NCI-H446 (cell line): ENCODE measurements around the gene BMERB1.
A peak's percentile ranks its signal among the peaks of the same experiment; 100 is the strongest.

Experiments used
- DNase-seq, 2 experiments: peaks; one replicate each; lab custom pipeline; 2025; lab: John Stamatoyannopoulos, UW

BMERB1 gene

DNA sequence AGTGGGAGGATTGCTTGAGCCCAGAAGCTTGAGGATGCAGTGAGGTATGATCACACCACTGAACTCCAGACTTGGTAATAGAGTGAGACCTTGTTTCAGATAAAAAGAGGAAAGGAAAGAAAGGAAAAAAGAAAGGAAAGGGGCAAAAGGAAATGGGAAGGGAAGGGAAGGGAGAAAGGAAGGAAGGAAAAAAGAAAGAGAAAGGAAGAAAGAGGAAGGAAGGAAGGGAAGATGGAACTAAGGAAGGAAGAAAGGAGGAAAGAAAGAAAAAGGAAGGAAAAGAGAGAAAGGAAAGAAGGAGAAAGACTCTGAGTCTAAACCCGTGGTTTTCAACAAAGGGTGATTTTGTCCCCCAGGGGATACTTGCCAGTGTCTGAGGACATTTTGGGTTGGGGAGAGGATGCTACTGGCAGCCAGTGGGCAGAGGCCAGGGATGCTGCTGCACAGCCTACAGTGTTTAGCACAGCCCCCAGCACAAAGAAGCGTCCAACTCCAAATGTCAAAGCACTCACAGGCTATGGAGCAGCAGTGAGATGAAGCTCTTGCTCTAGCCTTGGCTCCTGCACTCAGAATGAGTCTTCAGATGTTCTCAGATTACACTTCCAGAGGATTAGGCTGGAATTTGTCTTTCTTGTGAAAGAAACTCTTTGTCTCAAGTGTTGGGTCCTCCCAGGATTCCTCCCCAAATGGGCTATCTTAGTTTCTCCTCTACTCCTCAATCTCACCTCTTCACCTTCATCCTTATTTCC lies 64.2 kb downstream of the BMERB1 start:
- DNase-seq, result no peak

DNA sequence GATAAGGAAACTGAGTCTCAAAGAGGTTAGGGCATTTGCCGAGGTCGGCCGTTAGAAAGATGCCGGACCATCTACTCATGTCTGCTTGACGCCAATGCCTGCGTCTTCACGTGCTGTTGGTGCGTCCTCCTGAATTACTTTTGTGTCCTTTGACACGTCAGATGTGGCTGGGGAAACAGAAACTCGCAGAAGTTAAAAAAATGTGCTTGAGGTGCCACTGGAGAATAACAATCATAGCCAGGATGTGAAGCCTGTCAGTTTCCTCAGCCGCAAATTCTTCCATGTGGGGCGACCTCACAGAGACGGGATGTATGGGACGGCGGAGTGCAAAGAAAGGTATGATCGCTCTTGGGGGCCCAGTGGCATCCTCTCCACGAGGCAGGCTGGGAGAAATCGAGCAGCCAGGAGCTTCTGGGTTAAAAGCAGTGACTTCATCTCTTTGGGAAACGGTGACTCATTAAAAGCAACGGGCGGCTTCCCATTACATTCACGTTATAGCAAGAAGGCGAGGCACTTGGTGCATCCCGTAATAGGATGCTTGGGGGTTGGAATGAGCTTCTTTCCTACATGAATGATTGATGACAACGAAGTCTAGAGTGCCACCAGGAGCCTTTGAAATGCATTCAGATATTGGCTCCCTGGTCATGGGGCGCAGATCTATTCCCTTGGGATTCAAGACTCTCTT lies 67.8 kb downstream of the BMERB1 start:
- peak in 1 of 2 experiments; percentile 51 for DNase-seq

GRCh38 chr16:15506441-15506840 lies 72.1 kb downstream of the BMERB1 start:
- no peak for DNase-seq

- DNase-seq, result no peak
These were observed 73.0 kb downstream of the BMERB1 start for GRCh38 chr16:15507301-15507958.

DNA sequence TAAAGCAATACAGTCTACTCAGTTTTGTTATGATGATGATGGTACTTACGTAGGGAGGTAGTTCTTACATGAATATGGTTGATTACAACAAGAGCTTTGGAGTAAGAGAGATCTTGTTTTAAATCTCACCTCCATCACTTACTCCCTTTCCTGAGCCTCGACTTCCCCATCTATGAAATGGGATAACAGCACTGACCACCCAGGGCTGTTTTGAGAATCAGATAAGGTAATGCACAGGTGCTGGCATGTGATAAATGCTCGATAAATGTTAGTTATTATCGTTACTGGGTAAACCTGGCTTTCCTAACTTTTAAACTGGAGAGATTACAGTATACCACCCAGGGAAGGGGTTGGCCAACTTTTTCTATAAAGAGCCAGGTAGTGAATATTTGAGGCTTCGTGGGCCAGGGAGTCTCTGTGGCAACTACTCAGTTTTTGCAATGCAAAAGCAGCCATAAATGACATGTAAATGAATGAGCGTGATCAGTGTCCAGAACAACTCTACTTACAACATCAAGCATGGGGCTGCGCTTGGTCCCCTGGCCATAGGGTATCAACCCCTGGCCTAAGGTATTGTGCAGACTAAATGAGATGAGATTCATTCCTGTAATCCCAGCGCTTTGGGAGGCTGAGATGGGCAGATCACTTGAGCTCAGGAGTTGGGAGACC lies 73.7 kb downstream of the BMERB1 start:
- no peak for DNase-seq

DNA sequence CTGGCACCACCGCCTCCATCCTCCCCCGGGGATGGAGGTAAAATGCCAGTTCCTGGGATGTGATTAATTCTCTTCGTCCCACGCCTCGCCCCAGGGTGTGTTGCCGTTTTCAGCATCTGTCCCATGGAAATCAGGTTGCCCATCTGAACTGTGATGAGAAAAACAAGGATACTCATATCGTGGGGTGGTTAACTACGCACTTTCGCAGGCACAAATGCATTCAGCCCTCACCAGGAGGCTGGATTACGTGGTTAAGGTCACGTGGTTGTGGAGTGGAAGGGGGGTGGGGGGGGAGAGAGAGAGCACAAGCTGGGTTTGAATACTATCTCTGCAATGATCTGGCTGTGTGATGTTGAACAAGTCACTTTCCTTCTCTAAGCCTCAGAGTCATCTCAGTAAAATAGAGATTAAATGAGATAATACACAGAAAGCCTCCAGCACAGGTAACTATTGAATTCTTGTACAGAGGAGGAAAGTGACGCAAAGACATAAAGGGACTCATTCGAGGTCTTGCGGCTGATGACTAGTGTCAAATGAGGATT lies 74.7 kb downstream of the BMERB1 start:
- DNase-seq, result no peak

GRCh38 chr16:15509593-15510535 lies 75.5 kb downstream of the BMERB1 start:
- DNase-seq, result no peak

DNA sequence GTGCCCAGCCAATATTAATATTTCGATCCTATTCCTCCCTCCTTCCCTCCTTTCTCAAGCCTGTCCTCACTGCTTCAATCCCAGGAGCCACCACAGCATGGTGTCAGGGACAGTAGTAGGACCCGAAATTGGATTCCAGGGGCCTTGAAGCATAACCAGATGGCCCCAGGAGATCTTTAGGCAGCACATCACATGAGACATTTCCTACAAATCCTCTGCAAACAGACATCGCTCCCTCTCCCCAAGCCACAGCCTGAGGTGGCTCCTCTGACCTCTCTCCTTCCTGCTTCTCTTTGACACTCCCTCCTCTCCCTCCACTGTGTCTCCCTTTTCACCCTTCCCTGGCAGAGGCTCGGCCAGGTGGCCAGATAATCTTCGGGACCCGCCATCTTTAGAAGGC lies 76.6 kb downstream of the BMERB1 start:
- no peak for DNase-seq

DNA sequence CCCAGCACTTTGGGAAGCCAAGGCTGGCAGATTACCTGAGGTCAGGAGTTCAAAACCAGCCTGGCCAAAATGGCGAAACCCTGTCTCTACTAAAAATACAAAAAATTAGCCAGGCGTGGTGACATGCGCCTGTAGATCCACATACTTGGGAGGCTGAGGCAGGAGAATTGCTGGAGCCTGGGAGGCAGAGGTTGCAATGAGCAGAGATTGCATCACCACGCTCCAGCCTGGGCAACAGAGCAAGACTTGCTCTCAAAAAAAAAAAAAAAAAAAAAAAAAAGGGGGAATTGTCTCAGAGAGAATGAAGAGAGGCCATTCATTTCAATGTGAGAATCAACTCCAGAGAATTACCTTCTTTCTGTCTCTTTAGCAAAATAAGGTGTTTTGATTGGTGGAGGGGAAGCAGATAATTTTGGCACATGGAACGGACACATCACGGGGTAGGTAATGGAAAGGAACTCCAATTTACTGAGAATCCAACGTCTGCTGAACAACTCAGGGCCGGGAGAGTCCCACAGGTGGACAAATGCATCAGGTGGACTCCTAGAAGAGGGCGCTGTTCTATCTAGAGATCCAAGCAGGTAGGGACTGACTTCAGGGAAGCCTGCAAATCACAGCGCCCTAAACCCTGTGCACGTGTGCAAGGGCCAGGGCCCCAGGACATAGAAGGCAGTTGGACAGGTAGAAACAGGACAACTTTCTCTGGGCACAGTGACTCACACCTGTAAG lies 77.5 kb downstream of the BMERB1 start:
- no peak for DNase-seq

DNA sequence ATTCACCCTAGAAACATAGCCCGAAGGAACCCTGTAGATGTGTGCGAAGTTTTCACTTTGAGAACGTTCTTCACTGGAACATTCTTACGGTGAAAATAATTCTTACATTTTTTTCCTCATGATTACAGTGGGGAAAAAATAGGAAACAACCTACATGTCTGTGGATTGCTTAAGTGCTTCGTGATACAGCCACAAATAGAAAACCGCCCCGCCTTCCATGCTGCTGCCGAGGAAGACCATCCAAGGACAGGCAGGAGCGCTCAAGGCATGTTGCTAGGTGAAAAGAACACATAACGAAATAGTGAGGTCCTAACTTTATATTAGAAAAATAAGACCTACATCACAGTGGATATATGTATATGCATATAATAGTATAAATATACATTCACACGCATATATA lies 78.8 kb downstream of the BMERB1 start:
- DNase-seq, result no peak

GRCh38 chr16:15515992-15516391 lies 81.6 kb downstream of the BMERB1 start:
- no peak for DNase-seq

GRCh38 chr16:15516609-15517008 lies 82.2 kb downstream of the BMERB1 start:
- DNase-seq, result no peak

GRCh38 chr16:15517743-15518377 lies 83.5 kb downstream of the BMERB1 start:
- DNase-seq, result no peak

- peak; percentile 6 to 62 for DNase-seq
These were observed 84.3 kb downstream of the BMERB1 start for GRCh38 chr16:15518381-15519351.

DNA sequence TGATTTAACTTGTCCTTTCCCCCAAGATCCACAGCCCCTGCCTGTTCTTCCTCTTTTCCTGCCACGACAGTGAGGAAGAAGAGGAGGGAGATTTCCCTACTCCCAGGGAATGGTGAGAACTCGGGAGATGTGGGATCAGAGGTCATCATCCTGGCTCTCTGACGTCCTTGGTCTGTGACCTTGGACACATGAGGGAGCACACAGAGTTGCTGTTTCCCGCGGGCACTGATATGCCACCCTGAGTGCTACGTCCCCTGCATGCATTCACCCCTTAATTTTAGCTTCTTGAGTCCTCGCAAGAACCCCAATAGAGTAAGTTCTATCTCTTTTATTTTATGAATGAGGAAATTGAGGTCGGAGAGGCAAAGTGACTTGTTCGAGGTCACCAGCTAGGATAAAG lies 85.4 kb downstream of the BMERB1 start:
- DNase-seq, result no peak

- DNase-seq, result no peak
These were observed 87.0 kb downstream of the BMERB1 start for GRCh38 chr16:15521390-15521757.

DNA sequence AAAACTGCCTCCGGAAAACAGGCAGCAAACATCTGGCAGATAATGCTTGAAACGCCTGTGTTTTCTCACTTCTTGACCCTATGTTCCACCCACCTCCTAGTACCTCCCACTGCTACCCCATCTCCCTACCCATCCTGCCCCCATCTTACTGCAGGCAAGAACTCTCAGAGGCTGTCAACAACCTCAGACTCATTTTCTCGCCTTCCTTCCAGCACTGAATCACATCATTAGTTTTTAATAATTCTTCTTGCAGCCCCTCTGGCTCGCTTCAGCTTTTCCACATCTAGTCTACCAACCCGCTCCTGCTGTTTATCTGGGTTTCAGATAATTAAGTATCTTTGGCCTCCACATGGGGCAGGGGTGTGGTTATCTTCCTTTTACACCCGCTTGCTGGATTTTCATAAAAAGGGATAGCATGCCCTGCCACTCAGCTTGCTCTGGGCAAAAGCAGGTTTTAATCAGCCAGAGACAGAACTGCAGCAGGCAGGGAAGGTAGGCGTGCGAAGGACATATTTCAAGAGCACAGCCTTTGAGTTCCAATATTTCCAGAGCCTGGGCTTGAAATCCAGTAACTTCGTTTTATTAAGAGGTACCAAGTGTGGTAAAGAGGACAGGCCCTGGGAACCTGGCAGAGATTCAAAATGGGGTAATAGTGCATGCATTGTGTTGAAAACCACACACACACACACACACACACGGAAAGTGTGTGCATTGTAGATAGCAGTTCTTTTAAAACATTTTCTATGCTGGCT lies 87.5 kb downstream of the BMERB1 start:
- no peak for DNase-seq

DNA sequence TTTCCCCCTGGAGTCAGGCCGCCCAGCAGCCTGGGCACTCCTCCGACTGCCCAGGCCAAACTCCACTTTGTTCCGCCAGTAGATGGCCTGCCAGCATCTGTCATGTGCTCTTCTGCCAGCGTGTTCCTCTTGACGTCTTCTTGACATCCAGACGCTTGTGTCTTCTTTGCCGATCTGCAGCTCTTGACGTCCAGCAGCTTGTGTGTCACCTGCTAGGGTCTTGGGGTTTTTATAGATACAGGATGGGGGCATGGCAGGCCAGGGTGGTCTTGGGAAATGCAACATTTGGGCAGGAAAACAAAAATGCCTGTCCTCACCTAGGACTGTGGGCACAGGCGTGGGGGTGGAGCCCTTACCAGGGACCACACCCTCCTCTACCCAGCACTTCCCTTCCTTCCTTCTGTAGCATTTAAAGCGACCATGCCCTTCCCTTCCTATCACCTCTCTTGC lies 88.7 kb downstream of the BMERB1 start:
- DNase-seq, result peak in 1 of 2 experiments; percentile 38
